NCI-H2107 treated with DMSO at 0.1 percent for 48 hours (cell line): ENCODE measurements around the gene DNAJC16.
A peak's percentile ranks its signal among the peaks of the same experiment; 100 is the strongest.
"Not testable (repeated sequence)": the region's sequence is repeated elsewhere in the genome, so short reads cannot be mapped to it uniquely, and the experiment has no call there.

Experiments
- DNase-seq: peaks from one replicate; lab custom pipeline; 2025; ENCODE audit not compliant: unreplicated experiment; lab: John Stamatoyannopoulos, UW

DNAJC16 gene

DNA sequence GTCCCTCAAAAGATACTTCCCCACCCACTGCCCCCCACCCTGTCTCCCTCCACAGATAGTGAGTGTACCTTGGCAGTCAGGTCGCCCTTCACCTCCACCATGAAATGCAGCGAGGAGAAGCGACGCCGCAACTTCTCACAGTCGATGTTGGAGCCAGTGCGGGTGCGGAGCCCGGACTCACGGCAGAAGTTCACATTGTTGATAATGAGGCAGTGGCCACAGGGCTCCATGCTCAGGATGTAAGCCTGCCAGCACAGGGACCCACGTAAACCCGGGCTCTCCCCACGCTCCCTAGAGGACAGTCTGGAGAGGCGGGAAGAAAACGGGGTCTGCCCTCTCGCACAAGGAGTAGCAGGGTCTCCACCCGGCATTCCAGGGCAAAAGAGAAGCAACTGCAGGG lies 19.8 kb upstream of the DNAJC16 start:
- no peak for DNase-seq

DNA sequence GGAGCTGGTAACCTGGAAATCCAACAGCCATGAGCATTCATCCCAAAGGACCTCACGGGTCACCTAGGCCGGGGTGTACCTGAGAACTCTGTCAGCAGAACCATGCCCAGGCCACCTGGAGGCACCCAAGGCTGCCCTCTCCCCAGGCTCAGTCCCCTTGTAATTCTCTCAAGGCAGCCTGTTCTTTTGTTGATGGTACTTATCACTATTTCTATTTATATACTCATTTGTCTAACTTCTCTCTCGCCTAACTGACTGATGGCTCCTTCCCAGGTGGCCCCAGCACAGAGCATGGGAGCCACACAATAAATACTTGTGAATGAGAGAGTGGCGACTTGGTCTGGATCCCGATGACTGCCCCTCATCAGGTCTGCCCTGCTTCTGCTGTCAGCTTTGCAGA lies 19.4 kb upstream of the DNAJC16 start:
- DNase-seq, result no peak

DNA sequence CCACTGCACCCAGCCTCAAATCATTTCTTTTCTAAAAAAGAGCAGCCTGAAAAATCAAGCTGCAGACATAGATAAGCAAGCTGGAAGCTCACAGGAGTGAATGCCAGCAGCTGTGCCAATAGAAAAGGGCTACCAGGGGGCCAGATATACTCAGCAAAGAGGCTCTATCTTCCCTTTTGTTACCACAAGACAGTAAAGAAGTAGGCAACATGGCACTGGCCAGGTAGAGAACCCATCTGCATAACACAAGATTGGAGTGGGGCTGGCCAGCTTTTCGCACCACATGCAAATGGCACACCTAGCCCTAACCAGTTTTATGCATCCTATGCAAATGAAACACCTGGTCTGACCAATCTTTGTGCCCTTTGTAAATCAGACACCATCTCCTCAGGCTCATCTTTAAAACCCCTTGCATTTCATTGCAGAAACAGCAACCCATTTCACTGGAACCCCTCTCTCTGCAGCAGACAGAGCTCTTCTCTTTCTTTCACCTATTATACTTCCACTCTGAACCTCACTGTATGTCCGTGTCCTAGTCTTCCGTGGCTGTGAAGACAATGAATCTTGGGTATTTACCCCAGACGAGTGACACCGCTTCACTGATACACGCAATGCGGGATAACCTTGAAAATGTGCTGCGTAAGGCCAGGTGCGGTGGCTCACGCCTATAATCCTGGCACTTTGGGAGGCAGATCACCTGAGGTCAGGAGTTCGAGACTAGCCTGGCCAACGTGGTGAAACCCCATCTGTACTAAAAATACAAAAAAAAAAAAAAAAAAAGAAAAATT lies 17.8 kb upstream of the DNAJC16 start:
- no peak for DNase-seq

DNA sequence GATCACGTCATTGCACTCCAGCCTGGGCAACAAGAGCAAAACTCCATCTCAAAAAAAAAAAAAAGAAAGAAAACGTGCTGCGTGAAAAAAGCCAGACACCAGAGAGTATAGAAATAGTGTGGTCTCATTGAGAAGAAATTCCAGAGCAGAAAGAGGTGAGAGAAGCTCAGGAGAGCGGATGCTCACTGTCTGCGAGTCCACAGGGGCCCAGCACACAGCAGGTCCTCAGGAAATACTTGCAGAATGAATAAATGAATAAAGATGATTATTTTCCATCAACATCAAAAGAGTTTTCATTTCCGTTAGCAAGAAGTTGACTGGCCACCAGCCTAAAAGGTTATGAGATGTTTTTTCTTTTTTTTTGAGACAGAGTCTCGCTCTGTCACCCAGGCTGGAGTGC lies 17.1 kb upstream of the DNAJC16 start:
- no peak for DNase-seq

DNA sequence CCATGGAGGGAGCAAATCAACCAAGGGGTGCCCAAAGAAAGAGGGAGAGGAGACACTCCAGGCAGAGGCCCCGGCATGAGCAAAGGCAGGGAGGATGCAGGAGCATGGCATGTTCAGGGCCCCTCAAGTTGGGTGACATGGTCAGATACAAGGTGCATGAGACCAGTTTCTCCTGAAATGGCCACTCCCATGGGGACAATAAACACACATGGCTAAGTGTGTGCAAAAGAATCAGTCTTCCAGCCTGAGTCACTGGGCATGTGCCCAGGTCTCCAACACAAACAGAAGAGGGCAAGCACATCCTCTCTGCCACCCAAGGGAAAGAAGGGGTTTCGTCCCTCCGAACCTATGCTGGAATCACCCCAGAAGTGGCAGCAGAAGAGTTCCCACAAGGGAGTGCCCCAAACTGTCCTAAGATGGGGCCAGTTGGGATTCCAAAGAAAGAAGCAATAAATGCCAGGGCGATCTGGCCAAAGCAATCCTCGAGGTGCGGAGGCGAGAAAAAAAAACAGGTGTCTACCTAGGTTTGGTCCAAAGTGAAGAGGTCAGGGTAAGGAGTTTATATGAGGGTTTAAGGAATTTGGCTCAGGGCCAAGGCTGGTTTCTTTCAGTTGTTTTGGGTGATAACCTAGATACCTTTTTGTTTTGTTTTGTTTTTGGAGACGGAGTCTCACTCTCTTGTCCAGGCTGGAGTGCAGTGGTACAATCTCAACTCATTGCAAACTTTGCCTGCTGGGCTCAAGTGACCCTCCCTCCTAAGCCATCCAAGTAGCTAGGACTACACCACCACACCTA lies 15.8 kb upstream of the DNAJC16 start:
- DNase-seq, result no peak

DNA sequence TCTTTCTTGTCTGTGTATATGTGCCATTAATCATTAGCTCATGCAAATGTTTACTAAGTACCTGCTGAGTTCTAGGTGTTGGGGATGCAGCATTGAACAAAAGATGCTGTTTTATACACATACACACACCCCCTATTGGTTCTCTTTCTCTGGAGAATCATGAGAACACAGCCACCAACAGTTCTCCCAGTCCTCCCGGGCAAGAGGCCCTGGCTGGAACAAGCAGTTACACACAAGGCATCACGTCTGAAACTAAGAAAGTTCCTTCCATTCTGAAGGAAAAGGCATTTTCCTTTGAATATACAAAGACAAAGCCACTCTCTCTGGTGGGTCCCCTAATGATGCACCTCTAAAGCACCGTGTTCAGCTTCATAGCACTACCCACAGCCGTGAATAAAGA lies 13.5 kb upstream of the DNAJC16 start:
- DNase-seq, result no peak

DNA sequence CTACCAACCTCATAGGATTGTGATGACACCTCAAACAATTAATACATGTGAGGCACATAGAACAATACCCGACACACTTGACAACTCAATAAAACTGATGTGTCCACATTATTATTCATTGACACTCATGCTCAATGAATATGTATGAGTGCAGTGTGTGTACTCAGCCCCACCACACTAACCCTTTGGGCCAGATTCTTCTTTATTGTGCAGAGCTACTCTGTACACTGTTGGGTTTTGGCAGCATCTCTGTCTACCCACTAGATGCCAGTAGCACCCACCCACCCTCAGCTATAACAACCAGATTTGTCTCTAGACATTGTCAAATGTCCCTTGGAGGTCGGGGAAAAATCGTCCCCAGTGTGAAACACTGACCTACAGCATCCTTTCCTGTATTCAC lies 12.7 kb upstream of the DNAJC16 start:
- no peak for DNase-seq

DNA sequence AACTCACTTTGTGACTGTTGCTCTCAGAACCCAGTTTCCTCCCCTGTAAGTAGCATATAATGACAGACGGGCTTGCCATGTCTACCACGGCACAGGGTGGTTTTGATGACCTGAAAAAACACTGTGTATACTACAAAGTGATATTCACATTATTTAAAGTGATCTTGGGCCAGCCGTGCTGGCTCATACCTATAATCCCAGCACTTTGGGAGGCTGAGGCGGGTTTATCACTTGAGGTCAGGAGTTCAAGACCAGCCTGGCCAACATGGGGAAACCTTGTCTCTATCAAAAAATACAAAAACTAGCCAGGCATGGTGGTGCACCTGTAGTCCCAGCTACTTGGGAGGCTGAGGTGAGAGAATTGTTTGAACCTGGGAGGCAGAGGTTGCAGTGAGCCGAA lies 12.1 kb upstream of the DNAJC16 start:
- not testable (repeated sequence) for DNase-seq

DNA sequence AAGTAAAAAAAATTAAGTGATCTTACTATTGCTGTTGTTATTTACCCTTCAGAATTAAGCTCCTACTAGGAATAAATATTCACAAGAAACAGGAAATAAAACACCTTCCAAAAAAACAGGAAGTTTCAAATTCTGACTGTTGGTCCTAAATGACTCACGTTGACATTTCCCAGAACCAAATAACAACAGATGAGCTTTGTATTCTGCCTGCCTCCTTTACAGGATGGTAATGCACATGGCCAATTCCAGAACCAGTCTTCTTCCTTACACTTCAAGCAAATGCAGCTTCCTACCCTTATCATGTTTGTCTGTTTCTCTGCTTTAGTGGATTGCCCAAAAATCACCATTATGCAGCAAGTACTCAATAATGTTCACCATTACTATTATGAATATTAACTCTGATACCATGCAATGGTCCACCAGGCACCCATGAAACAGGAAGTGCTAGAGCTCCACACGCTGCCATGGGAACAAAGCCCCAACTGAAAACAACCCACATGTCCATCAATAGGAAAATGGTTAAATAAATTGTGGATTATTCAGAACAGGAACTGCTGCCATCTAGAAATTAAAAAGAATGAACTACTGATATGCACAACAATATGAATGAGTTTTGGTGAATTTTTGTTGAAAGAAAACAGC lies 11.5 kb upstream of the DNAJC16 start:
- no peak for DNase-seq

DNA sequence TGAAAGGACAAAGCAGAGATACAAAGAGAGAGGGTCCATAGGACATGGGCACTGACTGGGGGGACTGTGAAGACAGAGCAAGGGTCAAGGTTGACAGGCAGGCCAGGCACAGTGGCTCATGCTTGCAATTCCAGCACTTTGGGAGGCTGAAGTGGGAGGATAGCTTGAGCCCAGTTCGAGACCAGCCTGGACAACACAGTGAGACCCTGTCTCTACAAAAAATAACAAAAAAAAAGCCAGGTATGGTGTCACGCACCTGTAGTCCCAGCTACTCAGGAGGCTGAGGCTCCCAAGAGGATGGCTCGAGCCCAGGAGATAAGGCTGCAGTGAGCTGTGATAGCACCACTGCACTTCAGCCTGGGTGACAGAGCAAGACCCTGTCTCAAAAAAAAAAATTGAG lies 7.0 kb upstream of the DNAJC16 start:
- no peak for DNase-seq

DNA sequence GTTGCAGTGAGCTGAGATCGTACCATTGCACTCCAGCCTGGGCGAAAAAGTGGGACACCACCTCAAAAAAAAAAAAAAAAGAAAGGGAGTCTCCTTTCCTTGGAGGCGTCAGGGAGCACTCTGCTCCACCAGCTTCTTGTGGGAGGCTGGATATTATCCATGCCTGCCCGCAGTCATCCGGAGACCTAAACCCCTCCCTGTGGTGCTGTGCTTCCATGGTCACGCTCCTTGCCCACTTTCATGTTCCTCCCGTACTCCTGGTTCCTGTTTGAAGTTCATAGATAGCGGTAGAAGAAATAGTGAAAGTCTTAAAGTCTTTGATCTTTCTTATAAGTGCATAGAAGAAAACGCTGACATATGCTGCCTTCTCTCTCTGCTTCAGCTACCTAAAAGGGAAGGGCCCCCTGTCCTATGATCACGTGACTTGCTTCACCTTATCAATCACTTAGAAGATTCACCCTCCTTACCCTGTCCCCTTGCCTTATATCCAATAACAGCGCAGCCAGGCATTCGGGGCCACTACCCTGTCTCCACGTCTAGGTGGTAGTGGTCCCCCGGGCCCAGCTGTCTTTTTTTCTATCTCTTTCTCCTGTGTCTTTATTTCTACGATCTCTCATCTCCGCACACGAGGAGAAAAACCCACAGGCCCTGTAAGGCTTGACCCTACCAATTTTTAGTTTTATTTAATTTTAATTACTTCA lies 5.3 kb upstream of the DNAJC16 start:
- DNase-seq, result not testable (repeated sequence)

DNA sequence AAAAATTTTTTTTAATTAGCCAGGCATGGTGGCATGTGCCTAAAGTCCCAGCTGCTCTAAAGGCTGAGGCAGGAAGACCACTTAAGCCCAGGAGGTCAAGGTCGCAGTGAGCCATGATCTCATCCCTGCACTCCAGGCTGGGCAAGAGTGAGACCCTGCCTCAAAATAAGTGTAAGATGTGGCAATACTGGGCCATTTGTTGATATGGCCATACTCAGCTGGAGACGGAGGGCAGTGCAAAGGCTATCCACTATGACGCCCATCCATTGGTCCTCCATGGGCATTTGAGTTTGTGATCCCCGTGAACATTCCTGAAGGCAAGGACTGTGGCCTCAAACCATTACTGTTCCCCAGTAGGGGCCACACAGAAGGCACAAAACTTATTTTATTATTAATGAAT lies 4.1 kb upstream of the DNAJC16 start:
- no peak for DNase-seq

DNA sequence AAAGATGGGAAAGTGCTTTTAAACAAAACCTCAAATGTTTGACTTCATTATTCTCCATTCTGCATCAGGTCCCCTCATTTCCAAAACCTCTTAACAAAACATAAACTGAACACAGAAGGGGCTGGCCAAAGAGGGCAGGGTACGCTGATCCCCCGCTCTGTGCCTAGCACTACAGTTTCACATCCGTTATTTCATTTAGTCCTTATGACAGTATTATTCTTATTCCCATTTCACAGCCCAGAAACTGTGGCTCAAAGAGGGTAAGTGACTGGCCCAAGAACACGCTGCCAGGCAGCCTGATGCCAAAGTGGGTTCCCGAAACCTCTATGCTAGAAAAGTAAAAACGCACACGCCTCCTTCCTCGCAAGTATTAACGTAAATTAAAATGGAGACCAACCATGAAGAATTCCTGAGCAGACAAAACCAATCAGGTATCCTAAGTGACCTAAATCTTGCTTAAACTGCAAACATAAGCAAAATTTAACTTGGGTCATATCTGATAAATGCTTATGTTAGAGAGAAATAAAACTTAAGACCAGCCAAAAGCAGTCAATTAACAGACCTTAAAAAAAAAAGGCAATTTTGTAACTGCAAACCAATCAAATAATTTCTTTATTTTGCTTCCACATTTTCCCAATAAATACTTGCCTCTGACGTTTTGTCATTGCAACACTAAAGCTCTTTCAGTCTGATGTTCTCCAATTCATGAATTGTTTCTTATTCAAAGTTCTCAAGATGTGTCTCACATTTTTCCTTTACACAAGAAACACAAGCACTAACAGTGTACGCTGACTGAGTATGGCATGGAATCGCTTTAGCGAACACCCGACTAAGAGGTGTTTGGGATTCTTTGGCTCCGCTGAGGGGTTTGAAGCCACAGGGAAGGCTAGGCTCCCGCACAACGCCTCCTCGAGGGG lies 3.3 kb upstream of the DNAJC16 start:
- DNase-seq, result no peak

DNA sequence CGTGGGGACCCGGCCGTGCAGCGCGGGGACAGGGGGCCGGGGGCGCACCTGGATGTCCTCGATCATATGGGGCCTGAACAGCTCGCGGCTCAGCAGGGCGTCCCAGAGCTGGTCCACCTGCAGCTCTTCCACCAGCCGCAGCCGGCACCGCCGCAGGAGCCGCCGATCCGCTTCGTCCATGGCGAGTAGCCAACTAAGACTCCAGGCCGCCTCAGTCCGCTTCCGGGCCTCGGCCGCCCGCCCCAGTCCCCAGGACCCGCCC lies 2.7 kb upstream of the DNAJC16 start, which contains the start of gene CASP9:
Gene CASP9 (minus strand): TSS at position 195 of the 262 bp plus-strand sequence. CDS start 15 bp downstream, at position 180.
- DNase-seq, result peak; percentile 50

DNA sequence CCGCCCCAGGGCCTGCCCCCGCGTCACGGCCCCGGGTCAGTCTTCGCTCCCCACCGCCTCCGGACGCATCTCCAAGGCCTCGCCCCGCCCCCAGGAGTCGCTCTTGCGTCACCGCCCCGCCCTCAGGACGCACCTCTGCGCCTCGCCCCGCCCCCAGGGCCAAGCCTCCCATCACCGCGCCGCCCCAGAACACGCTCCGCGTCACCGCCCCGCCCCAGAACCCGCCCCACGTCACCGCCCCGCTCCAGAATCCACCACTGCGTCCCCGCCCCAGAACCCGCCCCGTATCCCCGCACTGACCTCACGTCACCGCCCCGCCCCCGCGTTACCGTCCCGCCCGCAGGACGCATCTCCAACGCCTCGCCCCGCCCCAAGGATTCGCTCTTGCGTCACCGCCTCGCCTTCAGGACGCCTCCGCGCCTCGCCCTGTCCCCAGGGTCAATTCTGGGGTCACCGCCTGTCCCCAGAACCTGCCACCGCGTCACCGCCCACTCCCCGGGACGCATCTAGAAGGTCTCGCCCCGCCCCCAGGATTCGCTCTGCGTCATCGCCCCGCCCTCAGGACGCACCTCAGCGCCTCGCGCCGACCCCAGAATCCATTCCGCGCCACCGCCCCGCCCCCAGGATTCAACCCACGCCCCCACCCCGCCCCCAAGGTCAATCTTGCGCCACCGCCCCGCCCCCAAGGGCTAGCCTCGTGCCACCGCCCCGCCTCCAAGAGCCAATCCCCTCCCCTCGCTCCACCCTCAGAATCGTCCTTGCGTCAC lies 2.2 kb upstream of the DNAJC16 start:
- DNase-seq, result peak; percentile 86

DNA sequence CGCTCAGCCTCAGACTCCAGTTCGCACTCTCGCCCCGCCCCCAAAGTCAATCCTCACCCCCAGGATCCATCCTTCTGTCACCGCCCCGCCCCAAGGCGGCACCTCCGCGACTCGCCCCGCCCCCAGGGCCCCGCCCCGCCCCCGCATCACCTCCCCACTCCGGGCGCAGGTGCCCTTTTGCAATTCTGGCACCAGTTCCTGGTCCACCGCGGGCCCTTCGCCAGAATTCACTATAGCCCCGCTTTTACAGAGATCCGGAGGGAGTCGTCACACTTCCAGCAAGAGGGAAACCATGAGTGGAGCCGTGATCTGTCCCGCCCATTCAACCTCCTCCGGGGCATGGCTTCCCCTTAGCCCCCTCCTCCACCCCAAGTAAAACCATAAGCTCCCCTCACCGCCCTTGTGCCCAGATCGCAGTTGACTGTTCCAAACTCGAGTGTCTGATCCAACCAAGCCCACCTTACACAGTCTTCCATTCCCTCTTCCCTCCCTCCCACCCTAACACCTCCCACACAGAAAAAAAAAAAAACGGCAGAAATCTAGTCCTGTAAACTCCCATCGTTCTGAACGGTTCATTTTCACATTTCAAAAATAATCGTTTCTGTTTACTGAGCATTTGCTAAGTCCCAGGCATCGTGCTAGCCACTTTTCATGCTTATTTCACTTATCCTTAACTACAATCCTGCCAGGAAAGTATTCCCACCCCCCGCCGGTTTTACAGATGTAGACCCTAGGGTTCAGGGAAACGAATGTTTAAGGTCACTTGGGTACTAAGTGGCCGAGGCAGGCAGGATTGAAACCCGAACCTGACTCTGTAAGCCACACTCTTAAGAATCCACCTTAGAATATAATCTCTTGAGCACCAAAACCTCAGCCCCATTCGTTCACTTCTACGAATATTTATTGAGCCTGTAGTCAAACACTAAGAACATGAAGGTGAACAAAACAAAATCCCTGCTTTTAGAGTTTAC lies 1.3 kb upstream of the DNAJC16 start:
- DNase-seq, result peak; percentile 94

DNA sequence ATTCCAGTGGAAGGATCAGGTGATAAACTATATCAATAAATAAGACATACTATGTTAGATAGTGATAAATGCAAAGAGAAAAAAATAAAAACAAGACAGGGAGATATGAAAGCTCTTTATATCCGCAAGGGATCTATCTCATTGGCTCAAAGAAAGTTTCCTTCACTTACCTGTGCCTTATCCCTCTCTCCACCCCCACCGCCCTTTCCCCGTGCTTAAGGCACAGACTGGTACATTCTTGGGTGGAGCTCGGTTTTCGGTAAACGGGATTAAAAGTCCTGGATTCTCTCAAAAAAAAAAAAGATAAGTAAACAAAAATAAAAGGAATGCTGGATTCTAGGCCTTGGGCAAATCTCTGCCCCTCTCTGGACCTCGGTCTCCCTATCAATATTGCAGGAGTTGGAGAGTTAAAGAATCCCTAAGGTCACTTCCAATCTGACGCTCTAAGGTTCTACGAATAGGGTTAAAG lies 593 bp upstream of the DNAJC16 start:
- DNase-seq, result no peak

DNA sequence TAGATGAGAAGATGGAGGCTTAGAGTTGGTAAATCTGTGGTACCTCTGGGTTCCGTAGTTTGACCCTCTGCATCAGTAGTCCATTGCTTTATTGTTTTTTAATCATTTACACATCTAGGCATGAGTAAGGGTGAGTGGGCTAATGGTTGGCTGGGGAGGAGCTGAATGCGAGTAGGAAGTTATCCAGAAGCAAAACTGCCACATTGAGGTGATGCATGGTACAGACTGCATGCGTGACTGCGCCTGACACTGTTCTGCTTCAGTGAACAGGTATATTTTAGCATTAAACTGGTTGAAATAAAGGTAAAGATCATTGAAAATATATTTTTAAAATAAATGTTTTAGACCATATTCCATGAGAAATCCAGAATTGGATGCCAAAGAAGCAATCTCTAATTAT lies 4.4 kb downstream of the DNAJC16 start:
- DNase-seq, result no peak
